Sciatic nerve (tissue), 2 donors: ENCODE results near the gene MAPRE3. TPM values are rescaled to one million over a fixed set of nuclear protein-coding genes. Genes with fewer than 3 reads are reported as not detected.

Source experiments
- ATAC-seq: fragments of 200-7000 bp; cut with Tn5 transposase; one replicate; pipeline ENCODE4 v1.9.1; 2020; ENCODE audit warnings: mild to moderate bottlenecking, moderate library complexity
- DNase-seq: peaks from one replicate; pipeline ENCODE4 v3.0.0-alpha.2; 2020; ENCODE audit warnings: low spot score
- intact Hi-C: fragments of 100-400 bp; cut with DNase I; formaldehyde crosslinking; loops from one replicate; pipeline ENCODE4 v1.14.2; 2022
- total RNA-seq: library from RNA; stranded (reverse); fragmentation: NEBNext Ultra II Directional; extraction: Animal tissue kit (Norgen Biotek cat#: 25700); gene quantifications from one replicate; pipeline ENCODE4 v1.2.1, GENCODE V29; 2021
- donor health status: DM: no; HTN: no; CAD: no.
- donor health status: DM: no; HTN: no; CAD: no.

MAPRE3 gene
- total RNA-seq, 1 donor from 2014 or later: 26.7 TPM

- ATAC-seq (no peak), DNase-seq (no peak)
- intact Hi-C loops: no loop called here
Observed at GRCh38 chr2:26975656-26976055, 5.2 kb downstream of the MAPRE3 start.

GRCh38 chr2:26976237-26976636 lies 5.8 kb downstream of the MAPRE3 start:
- ATAC-seq (no peak), DNase-seq (no peak)
- intact Hi-C loops: no loop called here

- intact Hi-C loops: no loop called here
- ATAC-seq: no peak
- DNase-seq: no peak
Observed at GRCh38 chr2:26977012-26977411, 6.6 kb downstream of the MAPRE3 start.

- intact Hi-C loops: no loop called here
- DNase-seq (no peak), ATAC-seq (no peak)
Observed at GRCh38 chr2:26978061-26978596, 7.7 kb downstream of the MAPRE3 start.

- DNase-seq (no peak), ATAC-seq (no peak)
- intact Hi-C loops: no loop called here
Observed at GRCh38 chr2:26979741-26980140, 9.3 kb downstream of the MAPRE3 start.

- no peak for DNase-seq
- intact Hi-C loops: no loop called here
- ATAC-seq: no peak
Observed at GRCh38 chr2:26980971-26981370, 10.5 kb downstream of the MAPRE3 start.

GRCh38 chr2:26982102-26982742 lies 11.8 kb downstream of the MAPRE3 start:
- DNase-seq (no peak), ATAC-seq (peak; percentile 78)
- intact Hi-C loops: no loop called here

GRCh38 chr2:26983746-26984145 lies 13.3 kb downstream of the MAPRE3 start:
- intact Hi-C loops: no loop called here
- DNase-seq: no peak

GRCh38 chr2:26985807-26986206 lies 15.4 kb downstream of the MAPRE3 start:
- no peak for DNase-seq
- intact Hi-C loops: no loop called here
- no peak for ATAC-seq

More at GRCh38 chr2:26983746-26984145, 13.3 kb downstream of the MAPRE3 start:
- ATAC-seq: no peak

GRCh38 chr2:26986576-26986975 lies 16.1 kb downstream of the MAPRE3 start:
- no peak for DNase-seq
- intact Hi-C loops: no loop called here

GRCh38 chr2:26988058-26988860 lies 17.8 kb downstream of the MAPRE3 start:
- DNase-seq (no peak), ATAC-seq (no peak)
- intact Hi-C loops: no loop called here

More at GRCh38 chr2:26986576-26986975, 16.1 kb downstream of the MAPRE3 start:
- ATAC-seq: no peak

GRCh38 chr2:26989156-26989555 lies 18.7 kb downstream of the MAPRE3 start:
- ATAC-seq: no peak
- no peak for DNase-seq
- intact Hi-C loops: no loop called here

- no peak for ATAC-seq
- no peak for DNase-seq
- intact Hi-C loops: no loop called here
Observed at GRCh38 chr2:26991717-26992116, 21.3 kb downstream of the MAPRE3 start.

- intact Hi-C loops: no loop called here
- no peak for DNase-seq
- no peak for ATAC-seq
Observed at GRCh38 chr2:26993768-26994167, 23.3 kb downstream of the MAPRE3 start.

- intact Hi-C loops: no loop called here
- DNase-seq: no peak
- no peak for ATAC-seq
Observed at GRCh38 chr2:26994983-26995382, 24.5 kb downstream of the MAPRE3 start.

- intact Hi-C loops: no loop called here
- DNase-seq (no peak), ATAC-seq (no peak)
Observed at GRCh38 chr2:26997394-26997793, 27.0 kb downstream of the MAPRE3 start.

GRCh38 chr2:26998323-26998722 lies 27.9 kb downstream of the MAPRE3 start:
- intact Hi-C loops: no loop called here
- DNase-seq (no peak), ATAC-seq (no peak)

GRCh38 chr2:27000228-27000627 lies 29.8 kb downstream of the MAPRE3 start:
- ATAC-seq (no peak), DNase-seq (no peak)
- intact Hi-C loops: no loop called here

- intact Hi-C loops: no loop called here
- DNase-seq (no peak), ATAC-seq (no peak)
Observed at GRCh38 chr2:27000995-27001394, 30.6 kb downstream of the MAPRE3 start.

GRCh38 chr2:27001950-27002349 lies 31.5 kb downstream of the MAPRE3 start:
- ATAC-seq (no peak), DNase-seq (no peak)
- intact Hi-C loops: no loop called here
